HepG2 (cell line): ENCODE data around the gene KRTAP5-11. TPM values are rescaled to one million over a fixed set of nuclear protein-coding genes. Genes with fewer than 3 reads are reported as not detected.
A peak's percentile ranks its signal among the peaks of the same experiment; 100 is the strongest.
"Not testable (repeated sequence)": the region's sequence is repeated elsewhere in the genome, so short reads cannot be mapped to it uniquely, and the experiment has no call there.

ENCODE experiments used
- ATAC-seq: fragments of 200-7000 bp; cut with Tn5 transposase; 3 replicates; pipeline ENCODE4 v1.9.1; 2020; ENCODE audit warnings: mild to moderate bottlenecking, moderate library complexity
- BruUV-seq: library from RNA; stranded (reverse); fragments of 400-500 nt; replicated peaks from 2 replicates; lab custom pipeline; 2021; lab: Mats Ljungman, UMichigan
- CTCF ChIA-PET: fragments of 300-600 bp; formaldehyde crosslinking; extraction: SDS; loops from one replicate; lab custom pipeline; 2021; ENCODE audit warnings: low total read pairs, inconsistent platforms, low intra/inter-chr PET ratio; lab: Yijun Ruan, JAX
- POLR2A ChIA-PET: fragments of 350-600 bp; sonication (Branson Sonifier 250); formaldehyde crosslinking; loops from one replicate; lab custom pipeline; 2020; ENCODE audit warnings: antibody characterized with exemption, inconsistent platforms; lab: Yijun Ruan, JAX
- DNase-seq: peaks from one replicate; pipeline ENCODE4 v3.0.0-alpha.2; 2015; ENCODE audit warnings: low spot score
- FAIRE-seq: peaks from 3 replicates; lab custom pipeline; 2011; peaks lifted over from hg19 to GRCh38; lab: Jason Lieb, UNC
- H2AFZ ChIP-seq: one replicate; pipeline ENCODE4 v1.6.1; 2011; ENCODE audit warnings: low read length, inconsistent platforms
- H3K27ac ChIP-seq: fragments of 300-600 bp; 3 replicates; pipeline ENCODE4 v1.8.0; 2011; ENCODE audit warnings: mixed run types, mild to moderate bottlenecking, mixed read lengths, low read length, inconsistent platforms; ENCODE audit not compliant: insufficient read depth; ENCODE audit errors: extremely low read length
- H3K27me3 ChIP-seq, 2 experiments: fragments of 200-600 bp in 1 of 2; 2 replicates in 1 of 2; 3 replicates in 1 of 2; pipeline versions ENCODE4 v1.6.0 to v1.8.0; 2011; ENCODE audit warnings: low read length in 2 of 2, mild to moderate bottlenecking in 2 of 2, moderate library complexity in 2 of 2, inconsistent platforms in 1 of 2; ENCODE audit not compliant: insufficient read depth in 2 of 2, control insufficient read depth in 1 of 2
- H3K36me3 ChIP-seq, 2 experiments: fragments of 200-600 bp in 1 of 2; replicated peaks in 1 of 2; 2 replicates in 1 of 2; 3 replicates in 1 of 2; pipeline versions ENCODE4 v1.5.1 to v1.8.0; 2011; ENCODE audit warnings: low read length in 2 of 2, inconsistent platforms in 1 of 2; ENCODE audit not compliant: insufficient read depth in 2 of 2, control insufficient read depth in 1 of 2
- H3K4me1 ChIP-seq: 2 replicates; pipeline ENCODE4 v1.5.1; 2012; ENCODE audit warnings: low read length, inconsistent platforms; ENCODE audit not compliant: insufficient read depth
- H3K4me2 ChIP-seq: 2 replicates; pipeline ENCODE4 v1.6.0; 2011; ENCODE audit warnings: low read depth, low read length, inconsistent platforms
- H3K4me3 ChIP-seq, 3 experiments: fragments of 200-600 bp in 1 of 3; sonication (generic), shearing (Covaris generic) in 1 of 3; replicated peaks in 1 of 3; 2 replicates each; pipeline ENCODE4 v1.5.1; 2011 to 2016; ENCODE audit warnings: low read length in 3 of 3, inconsistent platforms in 2 of 3, low read depth in 2 of 3, mild to moderate bottlenecking in 2 of 3, control low read depth in 1 of 3, mixed read lengths in 1 of 3; ENCODE audit not compliant: insufficient read depth in 1 of 3
- H3K79me2 ChIP-seq: one replicate; pipeline ENCODE4 v1.6.1; 2011; ENCODE audit warnings: low read length, inconsistent platforms; ENCODE audit not compliant: insufficient read depth
- H3K9ac ChIP-seq: 2 replicates; pipeline ENCODE4 v1.6.0; 2011; ENCODE audit warnings: mild to moderate bottlenecking, low read depth, low read length, inconsistent platforms; ENCODE audit not compliant: insufficient read depth
- H3K9me3 ChIP-seq: 2 replicates; pipeline ENCODE4 v1.5.1; 2012; ENCODE audit warnings: mild to moderate bottlenecking, low read length
- H4K20me1 ChIP-seq: 2 replicates; pipeline ENCODE4 v1.6.0; 2011; ENCODE audit warnings: inconsistent platforms, mild to moderate bottlenecking, low read length, moderate library complexity; ENCODE audit not compliant: insufficient read depth
- NFYC ChIP-seq: IDR thresholded peaks from 2 replicates; pipeline ENCODE4 v1.6.1; 2016; ENCODE audit warnings: missing genetic modification reagents, missing compliant biosample characterization
- THAP11 ChIP-seq: IDR thresholded peaks from 2 replicates; pipeline ENCODE4 v1.6.1; 2016; ENCODE audit warnings: missing biosample characterization, missing genetic modification reagents
- ZNF143 ChIP-seq: sonication (generic); formaldehyde crosslinking; IDR thresholded peaks from 2 replicates; pipeline ENCODE4 v1.4.0; 2020; ENCODE audit warnings: missing genetic modification reagents
- WGBS: methylation state at CpG from one replicate; pipeline ENCODE4 v1.1.6; 2017; ENCODE audit warnings: low lambda C conversion rate; 5-methylcytosine and 5-hydroxymethylcytosine counted together
- in situ Hi-C: cut with HindIII; loops from 2 replicates; pipeline ENCODE4 v1.10.0; 2017; ENCODE audit warnings: low pct_unique_long_range_greater_than_20kb; ENCODE audit not compliant: extremely low pct_ligation_motif_present
- intact Hi-C: fragments of 100-400 bp; cut with micrococcal nuclease; formaldehyde crosslinking; loops from one replicate; pipeline ENCODE4 v1.10.0; 2022; ENCODE audit not compliant: unreplicated experiment
- polyA plus RNA-seq, 8 experiments: library from polyadenylated mRNA; depleted of rRNA in 3 of 8; stranded (reverse) in 7 of 8; unstranded in 1 of 8; fragments of >200 nt; fragmentation: Illumina TruSeq in 4 of 8; extraction: Trizol in 4 of 8; gene quantifications; 2 replicates each; pipeline versions ENCODE4 v1.2.1 to v1.2.3, GENCODE V29; 2011 to 2016; ENCODE audit warnings: low read depth in 4 of 8, missing spikeins in 1 of 8, mixed read lengths in 1 of 8; ENCODE audit not compliant: insufficient read depth in 1 of 8
- total RNA-seq, 5 experiments: library from RNA; depleted of rRNA; stranded (reverse); fragments of >200 nt; fragmentation: Illumina TruSeq; extraction: Trizol; gene quantifications; 2 replicates each; pipeline ENCODE4 v1.2.3, GENCODE V29; 2016; ENCODE audit warnings: low read depth in 1 of 5

KRTAP5-11 gene
- total and polyA plus RNA-seq, 2 of the 13 experiments (the other 11 are each of a cell fraction or from before 2014, with no cell fraction given), result not detected

DNA sequence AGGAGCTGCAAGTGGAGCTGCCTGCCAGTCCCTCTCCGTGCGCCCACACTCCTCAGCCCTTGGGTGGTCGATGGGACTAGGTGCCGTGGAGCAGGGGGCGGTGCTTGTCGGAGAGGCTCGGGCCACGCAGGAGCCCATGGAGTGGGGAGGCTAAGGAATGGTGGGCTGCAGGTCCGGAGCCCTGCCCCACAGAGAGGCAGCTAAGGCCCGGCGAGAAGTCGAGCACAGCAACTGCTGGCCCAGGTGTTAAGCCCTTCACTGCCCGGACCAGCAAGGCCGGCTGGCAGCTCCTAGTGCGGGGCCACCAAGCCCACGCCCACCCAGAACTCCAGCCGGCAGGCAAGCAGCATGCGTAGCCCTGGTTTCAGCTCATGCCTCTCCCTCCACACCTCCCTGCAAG, 48.9 kb upstream of the KRTAP5-11 start:
- DNase-seq, H3K79me2 ChIP-seq, H4K20me1 ChIP-seq, H3K27ac ChIP-seq, H3K4me1 ChIP-seq, POLR2A ChIA-PET, CTCF ChIA-PET, BruUV-seq, ATAC-seq, in situ Hi-C loops, H3K4me3 ChIP-seq, H3K36me3 ChIP-seq, H3K27me3 ChIP-seq, FAIRE-seq, H3K4me2 ChIP-seq, H2AFZ ChIP-seq, H3K9me3 ChIP-seq, intact Hi-C loops, H3K9ac ChIP-seq: not testable (repeated sequence)
- 69% methylated on average over 7 of the region's 18 CpGs for WGBS

DNA sequence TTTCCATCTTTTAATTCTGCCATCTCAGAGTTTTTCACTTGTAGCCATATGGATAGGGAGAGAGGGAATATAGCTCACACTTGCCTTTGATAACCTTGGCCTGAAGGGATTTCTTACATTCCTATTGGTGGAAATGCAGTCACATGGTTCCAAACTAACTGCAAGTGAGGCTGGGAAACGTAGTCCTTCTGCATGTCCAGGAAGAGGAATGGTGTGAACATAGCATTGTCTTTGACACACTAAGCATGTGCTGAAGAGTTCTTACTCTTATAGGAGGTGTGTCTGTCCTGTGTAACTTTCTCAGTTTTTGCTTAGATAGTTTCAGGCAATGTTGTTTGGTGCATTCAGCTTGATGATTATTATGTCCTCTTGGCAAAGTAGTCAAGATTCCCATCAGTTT, 47.4 kb upstream of the KRTAP5-11 start:
- CTCF ChIA-PET, H3K79me2 ChIP-seq, H3K4me2 ChIP-seq, in situ Hi-C loops, H3K27me3 ChIP-seq, H4K20me1 ChIP-seq, H3K27ac ChIP-seq, H3K9me3 ChIP-seq, BruUV-seq, H3K9ac ChIP-seq, H3K36me3 ChIP-seq, intact Hi-C loops, ATAC-seq, FAIRE-seq, POLR2A ChIA-PET, H2AFZ ChIP-seq, DNase-seq, H3K4me3 ChIP-seq, H3K4me1 ChIP-seq: not testable (repeated sequence)
- 9% methylated on average over 1 of the region's 1 CpG for WGBS
- TF ChIP-seq ZNF143 (CRISPR knock-in tag) (peak; percentile 77), THAP11 (CRISPR knock-in tag) (peak; percentile 89), NFYC (CRISPR knock-in tag) (peak; percentile 57)

DNA sequence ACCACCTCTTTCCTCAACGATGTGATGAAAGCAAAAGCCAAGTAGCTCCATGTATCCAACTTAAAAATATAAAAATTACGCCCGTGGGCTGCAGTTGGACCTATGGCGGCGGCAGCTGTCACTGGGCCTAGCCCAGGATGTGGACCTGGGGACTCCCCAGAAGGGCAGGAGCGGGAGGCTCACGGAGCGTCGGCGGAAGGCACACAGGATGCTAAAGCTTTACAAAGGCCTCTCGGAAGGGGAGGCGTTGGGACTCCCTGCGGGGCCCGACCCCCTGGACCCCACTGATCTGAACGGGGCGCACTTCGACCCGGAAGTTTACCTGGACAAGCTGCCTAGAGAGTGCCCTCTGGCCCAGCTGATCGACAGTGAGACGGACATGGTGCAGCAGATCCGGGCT, 46.3 kb upstream of the KRTAP5-11 start:
- POLR2A ChIA-PET, H3K9ac ChIP-seq, H3K4me3 ChIP-seq, H3K9me3 ChIP-seq, BruUV-seq, H3K79me2 ChIP-seq, DNase-seq, in situ Hi-C loops, H3K4me2 ChIP-seq, ATAC-seq, H2AFZ ChIP-seq, CTCF ChIA-PET, H4K20me1 ChIP-seq, intact Hi-C loops, FAIRE-seq, H3K4me1 ChIP-seq, H3K27ac ChIP-seq, H3K36me3 ChIP-seq, H3K27me3 ChIP-seq: not testable (repeated sequence)
- WGBS, result 61% methylated on average over 17 of the region's 21 CpGs

DNA sequence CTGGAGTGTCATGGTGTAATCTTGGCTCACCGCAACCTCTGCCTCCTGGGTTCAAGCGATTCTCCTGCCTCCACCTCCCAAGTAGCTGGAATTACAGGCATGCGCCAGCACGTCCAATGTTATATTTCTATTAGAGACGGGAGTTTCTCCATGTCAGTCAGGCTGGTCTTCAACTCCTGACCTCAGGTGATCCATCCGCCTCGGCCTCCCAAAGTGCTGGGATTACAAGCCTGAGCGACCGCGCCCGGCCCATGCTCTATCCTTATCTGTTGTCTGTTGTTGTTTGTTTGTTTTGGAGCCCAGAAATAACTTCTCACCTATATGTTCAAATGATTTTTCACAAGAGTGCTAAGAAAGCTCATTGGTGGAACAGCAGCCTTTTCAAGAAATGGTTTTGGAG, 40.6 kb upstream of the KRTAP5-11 start:
- H3K27me3 ChIP-seq, H4K20me1 ChIP-seq, H3K27ac ChIP-seq, BruUV-seq, ATAC-seq, in situ Hi-C loops, intact Hi-C loops, H3K36me3 ChIP-seq, H3K9me3 ChIP-seq, DNase-seq, H3K9ac ChIP-seq, H3K4me2 ChIP-seq, H2AFZ ChIP-seq, H3K4me3 ChIP-seq, H3K4me1 ChIP-seq, FAIRE-seq, CTCF ChIA-PET, POLR2A ChIA-PET, H3K79me2 ChIP-seq: not testable (repeated sequence)
- 71% methylated on average over 11 of the region's 11 CpGs for WGBS
